CD8-positive, alpha-beta memory T cell (primary cell): ENCODE data around the gene TRAF3IP1. TPM values are rescaled to one million over a fixed set of nuclear protein-coding genes. Genes with fewer than 3 reads are reported as not detected.

Experiments used
- CTCF ChIA-PET: fragments of 350-600 bp; sonication (Branson Sonifier 250); formaldehyde crosslinking; loops from one replicate; lab custom pipeline; 2021; ENCODE audit warnings: antibody characterized with exemption; lab: Charles Lee
- POLR2A ChIA-PET: fragments of 350-600 bp; sonication (Branson Sonifier 250); formaldehyde crosslinking; loops from one replicate; lab custom pipeline; 2021; ENCODE audit warnings: antibody characterized with exemption; lab: Charles Lee
- DNase-seq, 5 donors: peaks; one replicate each; pipeline versions ENCODE4 v3.0.0 to v3.0.0-alpha.2; 2020 to 2022; ENCODE audit warnings: mixed read lengths in 1 of 5
- H3K27ac ChIP-seq: one replicate; pipeline ENCODE4 v1.7.0; 2013; ENCODE audit warnings: low read depth, mild to moderate bottlenecking, low read length, moderate library complexity
- H3K27me3 ChIP-seq: 2 replicates; pipeline ENCODE4 v1.7.0; 2013; ENCODE audit warnings: low read length, mild to moderate bottlenecking; ENCODE audit not compliant: insufficient read depth, poor library complexity, severe bottlenecking
- H3K36me3 ChIP-seq: 2 replicates; pipeline ENCODE4 v1.7.0; 2013; ENCODE audit warnings: mild to moderate bottlenecking, low read length, moderate library complexity; ENCODE audit not compliant: insufficient read depth
- H3K4me1 ChIP-seq: 2 replicates; pipeline ENCODE4 v1.7.0; 2013; ENCODE audit warnings: mild to moderate bottlenecking, low read length, moderate library complexity; ENCODE audit not compliant: insufficient read depth
- H3K4me3 ChIP-seq: 2 replicates; pipeline ENCODE4 v1.7.0; 2013; ENCODE audit warnings: mild to moderate bottlenecking, low read length
- H3K9me3 ChIP-seq: 2 replicates; pipeline ENCODE4 v1.7.0; 2013; ENCODE audit warnings: mild to moderate bottlenecking, low read length
- H3K27ac Mint-ChIP-seq, 8 donors: one replicate each; pipeline ENCODE4 v1.8.0; 2020 to 2021; ENCODE audit warnings: mixed read lengths in 8 of 8, mild to moderate bottlenecking in 6 of 8, inconsistent platforms in 3 of 8, moderate library complexity in 3 of 8
- H3K27me3 Mint-ChIP-seq, 2 donors: one replicate each; pipeline ENCODE4 v1.8.0; 2020 to 2021; ENCODE audit warnings: mixed read lengths in 2 of 2, mild to moderate bottlenecking in 1 of 2, moderate library complexity in 1 of 2
- H3K36me3 Mint-ChIP-seq, 3 donors: one replicate each; pipeline ENCODE4 v1.8.0; 2020 to 2021; ENCODE audit warnings: mixed read lengths in 3 of 3, inconsistent platforms in 1 of 3, mild to moderate bottlenecking in 1 of 3
- H3K4me1 Mint-ChIP-seq, 3 donors: one replicate each; pipeline ENCODE4 v1.8.0; 2020 to 2021; ENCODE audit warnings: mixed read lengths in 3 of 3, inconsistent platforms in 1 of 3, mild to moderate bottlenecking in 1 of 3
- H3K4me3 Mint-ChIP-seq, 7 donors: one replicate each; pipeline ENCODE4 v1.8.0; 2020 to 2021; ENCODE audit warnings: mixed read lengths in 7 of 7, mild to moderate bottlenecking in 6 of 7, moderate library complexity in 4 of 7, inconsistent platforms in 2 of 7
- H3K9me3 Mint-ChIP-seq, 5 donors: one replicate each; pipeline ENCODE4 v1.8.0; 2020 to 2022; ENCODE audit warnings: mixed read lengths in 5 of 5, mild to moderate bottlenecking in 3 of 5, moderate library complexity in 2 of 5, inconsistent platforms in 1 of 5
- polyA plus RNA-seq: library from polyadenylated mRNA; unstranded; fragments of 300-500 nt; fragmentation: Illumina TruSeq; gene quantifications from one replicate; pipeline ENCODE4 v1.2.3, GENCODE V29; 2021
- total RNA-seq, 2 experiments: library from RNA; stranded (reverse); gene quantifications; one replicate each; pipeline ENCODE4 v1.2.3, GENCODE V29; 2021

Gene TRAF3IP1
- total and polyA plus RNA-seq, 3 experiments from 2014 or later, result 10.2 to 15.9 (median 14.7) TPM

GRCh38 chr2:238407566-238407965 lies 87.2 kb downstream of the TRAF3IP1 start:
- Mint-ChIP-seq H3K9me3 (no peaks in the 10 kb centered on the region), H3K4me1 (peaks cover 7 to 13% (median 9%) of the 10 kb centered on the region in 3 donors), H3K4me3 (no peak overlapping the region), H3K36me3 (peaks cover 0 to 1% (median 0%) of the 10 kb centered on the region in 3 donors), H3K27me3 (no peaks in the 10 kb centered on the region), H3K27ac (no peak overlapping the region)
- POLR2A ChIA-PET, result no interaction called here
- Histone ChIP-seq H3K27me3 (no peaks in the 10 kb centered on the region), H3K27ac (no peak overlapping the region), H3K9me3 (no peaks in the 10 kb centered on the region), H3K4me1 (no peaks in the 10 kb centered on the region), H3K4me3 (no peak overlapping the region), H3K36me3 (no peaks in the 10 kb centered on the region)
- CTCF ChIA-PET, result no interaction called here
- no peak for DNase-seq

GRCh38 chr2:238408615-238409340 lies 88.5 kb downstream of the TRAF3IP1 start:
- no peaks in the 10 kb centered on the region for H3K36me3 ChIP-seq
- CTCF ChIA-PET, result no interaction called here
- DNase-seq, result no peak
- no peaks in the 10 kb centered on the region for H3K9me3 Mint-ChIP-seq
- POLR2A ChIA-PET, result no interaction called here
- peaks cover 0 to 1% (median 0%) of the 10 kb centered on the region in 3 donors for H3K36me3 Mint-ChIP-seq
- no peak overlapping the region for H3K4me3 Mint-ChIP-seq
- no peak overlapping the region for H3K4me3 ChIP-seq
- H3K4me1 Mint-ChIP-seq, result peaks cover 7 to 13% (median 9%) of the 10 kb centered on the region in 3 donors
- H3K4me1 ChIP-seq, result no peaks in the 10 kb centered on the region
- H3K27ac ChIP-seq, result no peak overlapping the region
- no peaks in the 10 kb centered on the region for H3K27me3 ChIP-seq
- H3K9me3 ChIP-seq, result no peaks in the 10 kb centered on the region
- H3K27ac Mint-ChIP-seq, result peak overlapping the region in 1 of 8 donors; percentile 21
- no peaks in the 10 kb centered on the region for H3K27me3 Mint-ChIP-seq

- peak overlapping the region in 1 of 8 donors; percentile 50 for H3K27ac Mint-ChIP-seq
- POLR2A ChIA-PET, result no interaction called here
- H3K4me3 ChIP-seq, result no peak overlapping the region
Observed at GRCh38 chr2:238409341-238410199, 89.3 kb downstream of the TRAF3IP1 start.

GRCh38 chr2:238412067-238412767 lies 91.9 kb downstream of the TRAF3IP1 start:
- ChIA-PET POLR2A (no interaction called here), CTCF (no interaction called here)
- H3K4me3 Mint-ChIP-seq, result no peak overlapping the region
- H3K9me3 Mint-ChIP-seq, result peaks cover 0 to 4% (median 0%) of the 10 kb centered on the region in 5 donors
- H3K27me3 ChIP-seq, result no peaks in the 10 kb centered on the region
- peaks cover 9 to 19% (median 11%) of the 10 kb centered on the region in 3 donors for H3K4me1 Mint-ChIP-seq
- H3K36me3 ChIP-seq, result no peaks in the 10 kb centered on the region
- peaks cover 5% of the 10 kb centered on the region for H3K4me1 ChIP-seq
- H3K4me3 ChIP-seq, result no peak overlapping the region
- no peaks in the 10 kb centered on the region for H3K27me3 Mint-ChIP-seq
- no peak for DNase-seq
- peak overlapping the region in 1 of 8 donors; percentile 43 for H3K27ac Mint-ChIP-seq
- no peak overlapping the region for H3K27ac ChIP-seq
- H3K9me3 ChIP-seq, result no peaks in the 10 kb centered on the region
- H3K36me3 Mint-ChIP-seq, result peaks cover 0 to 6% (median 0%) of the 10 kb centered on the region in 3 donors

More at GRCh38 chr2:238409341-238410199, 89.3 kb downstream of the TRAF3IP1 start:
- Mint-ChIP-seq H3K27me3 (no peaks in the 10 kb centered on the region), H3K4me1 (peaks cover 9 to 15% (median 11%) of the 10 kb centered on the region in 3 donors), H3K4me3 (no peak overlapping the region), H3K9me3 (no peaks in the 10 kb centered on the region), H3K36me3 (no peaks in the 10 kb centered on the region)
- DNase-seq, result no peak
- no peaks in the 10 kb centered on the region for H3K9me3 ChIP-seq
- H3K4me1 ChIP-seq, result no peaks in the 10 kb centered on the region
- H3K27ac ChIP-seq, result no peak overlapping the region
- H3K27me3 ChIP-seq, result no peaks in the 10 kb centered on the region
- CTCF ChIA-PET, result no interaction called here
- H3K36me3 ChIP-seq, result no peaks in the 10 kb centered on the region

GRCh38 chr2:238413368-238413767 lies 93.0 kb downstream of the TRAF3IP1 start:
- Mint-ChIP-seq H3K4me1 (peaks cover 9 to 19% (median 11%) of the 10 kb centered on the region in 3 donors), H3K9me3 (peaks cover 0 to 4% (median 0%) of the 10 kb centered on the region in 5 donors), H3K27me3 (no peaks in the 10 kb centered on the region), H3K36me3 (peaks cover 0 to 6% (median under 1%) of the 10 kb centered on the region in 3 donors), H3K27ac (no peak overlapping the region), H3K4me3 (no peak overlapping the region)
- H3K4me1 ChIP-seq, result peaks cover 5% of the 10 kb centered on the region
- no peak overlapping the region for H3K27ac ChIP-seq
- no peaks in the 10 kb centered on the region for H3K36me3 ChIP-seq
- ChIA-PET POLR2A (no interaction called here), CTCF (no interaction called here)
- no peaks in the 10 kb centered on the region for H3K27me3 ChIP-seq
- H3K4me3 ChIP-seq, result no peak overlapping the region
- no peaks in the 10 kb centered on the region for H3K9me3 ChIP-seq
- no peak for DNase-seq

- POLR2A ChIA-PET, result no interaction called here
- Mint-ChIP-seq H3K27me3 (no peaks in the 10 kb centered on the region), H3K4me1 (peaks cover 9 to 19% (median 11%) of the 10 kb centered on the region in 3 donors), H3K9me3 (peaks cover 0 to 4% (median 0%) of the 10 kb centered on the region in 5 donors), H3K27ac (peak overlapping the region in 3 of 8 donors; percentile 50 to 69 (median 60)), H3K4me3 (peak overlapping the region in 1 of 7 donors; percentile 32), H3K36me3 (peaks cover 0 to 6% (median 3%) of the 10 kb centered on the region in 3 donors)
- Histone ChIP-seq H3K36me3 (no peaks in the 10 kb centered on the region), H3K4me1 (peaks cover 5% of the 10 kb centered on the region), H3K27ac (no peak overlapping the region), H3K4me3 (no peak overlapping the region), H3K9me3 (no peaks in the 10 kb centered on the region), H3K27me3 (no peaks in the 10 kb centered on the region)
- CTCF ChIA-PET, result interaction anchor here (0.5 kb wide), 1 partner anchor 150 kb away, joined by 3 read pairs; no protein-coding TSS in a partner anchor
- peak in 2 of 5 donors; percentile 15 to 20 for DNase-seq
Observed at GRCh38 chr2:238415036-238415764, 94.9 kb downstream of the TRAF3IP1 start.

- H3K36me3 ChIP-seq, result no peaks in the 10 kb centered on the region
- H3K9me3 Mint-ChIP-seq, result peaks cover 0 to 4% (median 0%) of the 10 kb centered on the region in 5 donors
- peaks cover 0 to 6% (median 3%) of the 10 kb centered on the region in 3 donors for H3K36me3 Mint-ChIP-seq
- no peak overlapping the region for H3K27ac ChIP-seq
- DNase-seq, result no peak
- ChIA-PET POLR2A (no interaction called here), CTCF (interaction anchor here (0.5 kb wide), 1 partner anchor 150 kb away, joined by 3 read pairs; no protein-coding TSS in a partner anchor)
- no peaks in the 10 kb centered on the region for H3K27me3 Mint-ChIP-seq
- H3K4me1 ChIP-seq, result peaks cover 5% of the 10 kb centered on the region
- H3K9me3 ChIP-seq, result no peaks in the 10 kb centered on the region
- peaks cover 9 to 19% (median 11%) of the 10 kb centered on the region in 3 donors for H3K4me1 Mint-ChIP-seq
- H3K27ac Mint-ChIP-seq, result peak overlapping the region in 2 of 8 donors; percentile 27 to 60
- H3K27me3 ChIP-seq, result no peaks in the 10 kb centered on the region
- no peak overlapping the region for H3K4me3 ChIP-seq
- H3K4me3 Mint-ChIP-seq, result no peak overlapping the region
Observed at GRCh38 chr2:238415893-238416292, 95.6 kb downstream of the TRAF3IP1 start.
